OCI-LY7 (cell line): ENCODE measurements around the gene LONP1.

ENCODE experiments used
- EZH2phosphoT487 ChIP-seq: fragments of 200-600 bp; sonication (generic); IDR thresholded peaks from 2 replicates; pipeline ENCODE4 v1.6.1; 2018; ENCODE audit warnings: low read depth, borderline replicate concordance, mild to moderate bottlenecking, mixed run types, antibody characterized with exemption, low read length, moderate library complexity, mixed read lengths
- TF ChIP-seq, protein P1 (sequence below): fragments of 200-600 bp; sonication (generic); conservative IDR thresholded peaks from 2 replicates; pipeline ENCODE4 v1.5.1; 2014; ENCODE audit warnings: mild to moderate bottlenecking, antibody characterized with exemption, low read length, moderate library complexity, mixed read lengths

DNA sequence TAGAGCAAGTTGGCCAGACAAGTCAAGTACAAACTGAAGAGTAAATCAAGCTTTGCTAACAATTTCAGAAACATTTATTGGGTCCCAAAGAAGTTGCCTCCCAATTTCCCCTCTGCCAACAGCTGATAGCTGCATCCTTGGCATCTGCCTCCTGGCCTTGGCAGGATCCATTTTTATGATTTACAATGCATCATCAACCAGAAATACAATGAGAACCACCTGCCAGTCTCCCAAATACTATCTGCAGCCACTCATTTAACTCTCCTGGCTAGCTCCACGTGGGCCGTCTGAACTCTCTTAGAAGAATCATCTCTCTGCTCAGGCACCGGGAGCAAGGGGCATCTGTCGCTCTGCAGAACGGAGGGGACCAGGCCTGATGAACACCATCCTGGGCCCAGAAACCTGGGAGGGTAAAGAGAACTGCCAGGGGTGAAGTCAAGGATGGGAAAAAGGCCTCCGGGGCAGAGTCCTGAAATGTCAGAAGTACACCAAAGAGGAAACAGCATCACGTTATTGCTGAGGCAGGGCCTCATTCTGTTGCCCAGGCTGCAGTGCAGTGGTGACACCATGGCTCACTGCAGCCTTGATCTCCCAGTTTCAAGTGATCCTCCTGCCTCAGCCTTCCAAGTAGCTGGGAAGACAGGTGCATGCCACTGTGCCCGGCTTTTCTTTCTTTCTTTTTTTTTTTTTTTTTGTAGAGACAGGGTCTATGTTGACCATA is 2.6 kb downstream of the LONP1 start:
- TF ChIP-seq, protein P1, sequence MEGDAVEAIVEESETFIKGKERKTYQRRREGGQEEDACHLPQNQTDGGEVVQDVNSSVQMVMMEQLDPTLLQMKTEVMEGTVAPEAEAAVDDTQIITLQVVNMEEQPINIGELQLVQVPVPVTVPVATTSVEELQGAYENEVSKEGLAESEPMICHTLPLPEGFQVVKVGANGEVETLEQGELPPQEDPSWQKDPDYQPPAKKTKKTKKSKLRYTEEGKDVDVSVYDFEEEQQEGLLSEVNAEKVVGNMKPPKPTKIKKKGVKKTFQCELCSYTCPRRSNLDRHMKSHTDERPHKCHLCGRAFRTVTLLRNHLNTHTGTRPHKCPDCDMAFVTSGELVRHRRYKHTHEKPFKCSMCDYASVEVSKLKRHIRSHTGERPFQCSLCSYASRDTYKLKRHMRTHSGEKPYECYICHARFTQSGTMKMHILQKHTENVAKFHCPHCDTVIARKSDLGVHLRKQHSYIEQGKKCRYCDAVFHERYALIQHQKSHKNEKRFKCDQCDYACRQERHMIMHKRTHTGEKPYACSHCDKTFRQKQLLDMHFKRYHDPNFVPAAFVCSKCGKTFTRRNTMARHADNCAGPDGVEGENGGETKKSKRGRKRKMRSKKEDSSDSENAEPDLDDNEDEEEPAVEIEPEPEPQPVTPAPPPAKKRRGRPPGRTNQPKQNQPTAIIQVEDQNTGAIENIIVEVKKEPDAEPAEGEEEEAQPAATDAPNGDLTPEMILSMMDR: no peak
- TF ChIP-seq EZH2phosphoT487: no peak
